Gastrocnemius medialis (tissue), 4 donors: ENCODE data around the gene TFDP1. TPM values are rescaled to one million over a fixed set of nuclear protein-coding genes. Genes with fewer than 3 reads are reported as not detected.
"Not testable (repeated sequence)": the region's sequence is repeated elsewhere in the genome, so short reads cannot be mapped to it uniquely, and the experiment has no call there.

Experiments used
- ATAC-seq, 2 donors: fragments of 150-250 bp; one replicate each; pipeline ENCODE4 v1.9.1; 2016
- DNase-seq, 2 donors: peaks; one replicate each; pipeline ENCODE4 v3.0.0-alpha.2; 2019
- H3K27ac ChIP-seq, 4 donors: fragments of 200-600 bp; sonication (generic); 1 replicate in 1 of 4; 2 replicates in 3 of 4; pipeline ENCODE4 v1.5.1; 2016 to 2018; ENCODE audit warnings: mild to moderate bottlenecking in 2 of 4, moderate library complexity in 1 of 4
- H3K27me3 ChIP-seq, 3 donors: fragments of 200-600 bp; sonication (generic) in 2 of 3; 1 replicate in 1 of 3; 2 replicates in 2 of 3; pipeline versions ENCODE4 v1.5.1 to v1.6.0; 2016 to 2019; ENCODE audit warnings: mild to moderate bottlenecking in 1 of 3, moderate library complexity in 1 of 3
- H3K36me3 ChIP-seq, 2 donors: fragments of 200-600 bp; sonication (generic) in 1 of 2; one replicate each; pipeline ENCODE4 v1.5.1; 2017 to 2018
- H3K4me1 ChIP-seq, 2 donors: fragments of 200-600 bp; sonication (generic) in 1 of 2; one replicate each; pipeline ENCODE4 v1.5.1; 2016 to 2017; ENCODE audit warnings: mild to moderate bottlenecking in 2 of 2
- H3K4me3 ChIP-seq, 4 donors: fragments of 200-600 bp; sonication (generic) in 3 of 4; 1 replicate in 1 of 4; 2 replicates in 3 of 4; pipeline ENCODE4 v1.5.1; 2016 to 2019; ENCODE audit warnings: mild to moderate bottlenecking in 2 of 4
- H3K9me3 ChIP-seq, 3 donors: fragments of 200-600 bp; sonication (generic) in 2 of 3; 1 replicate in 1 of 3; 2 replicates in 2 of 3; pipeline ENCODE4 v1.5.1; 2016 to 2019
- POLR2A ChIP-seq, 2 donors: fragments of 450-650 bp; IDR thresholded peaks; one replicate each; pipeline ENCODE4 v1.6.1; 2017; ENCODE audit warnings: antibody characterized with exemption in 2 of 2, mild to moderate bottlenecking in 2 of 2, moderate library complexity in 2 of 2
- in situ Hi-C, 4 donors: fragments of 200-750 bp; cut with MboI; loops; one replicate each; pipeline versions ENCODE4 v1.15.0 to v1.8.0; 2017; ENCODE audit warnings: low sequenced_read_pairs in 4 of 4
- intact Hi-C: fragments of 100-400 bp; cut with DNase I; formaldehyde crosslinking; loops from one replicate; pipeline ENCODE4 v1.15.1; 2023; ENCODE audit warnings: low total_unique reads
- total RNA-seq, 4 donors: library from RNA; depleted of rRNA; stranded (reverse); fragments of >200 nt; gene quantifications; one replicate each; pipeline versions ENCODE4 v1.1.0 to v1.2.3, GENCODE V29; 2016
- TF ChIP-seq, protein P1 (sequence below), 5 experiments: fragments of 450-650 bp in 3 of 5; fragments of 200-600 bp in 2 of 5; sonication (generic) in 2 of 5; IDR thresholded peaks in 4 of 5; conservative IDR thresholded peaks in 1 of 5; 1 replicate in 4 of 5; 2 replicates in 1 of 5; pipeline ENCODE4 v1.5.1; 2016 to 2019; ENCODE audit warnings: antibody characterized with exemption in 5 of 5, mild to moderate bottlenecking in 3 of 5, moderate library complexity in 3 of 5

Gene TFDP1
- total RNA-seq, 4 donors from 2014 or later: 14.9 to 35.4 (median 29.1) TPM

- no peak for DNase-seq
- H3K36me3 ChIP-seq: no peaks in the 10 kb centered on the region
- H3K27me3 ChIP-seq: peaks cover 0 to 16% (median 0%) of the 10 kb centered on the region in 3 donors
- H3K27ac ChIP-seq: no peak overlapping the region
- TF ChIP-seq, protein P1, sequence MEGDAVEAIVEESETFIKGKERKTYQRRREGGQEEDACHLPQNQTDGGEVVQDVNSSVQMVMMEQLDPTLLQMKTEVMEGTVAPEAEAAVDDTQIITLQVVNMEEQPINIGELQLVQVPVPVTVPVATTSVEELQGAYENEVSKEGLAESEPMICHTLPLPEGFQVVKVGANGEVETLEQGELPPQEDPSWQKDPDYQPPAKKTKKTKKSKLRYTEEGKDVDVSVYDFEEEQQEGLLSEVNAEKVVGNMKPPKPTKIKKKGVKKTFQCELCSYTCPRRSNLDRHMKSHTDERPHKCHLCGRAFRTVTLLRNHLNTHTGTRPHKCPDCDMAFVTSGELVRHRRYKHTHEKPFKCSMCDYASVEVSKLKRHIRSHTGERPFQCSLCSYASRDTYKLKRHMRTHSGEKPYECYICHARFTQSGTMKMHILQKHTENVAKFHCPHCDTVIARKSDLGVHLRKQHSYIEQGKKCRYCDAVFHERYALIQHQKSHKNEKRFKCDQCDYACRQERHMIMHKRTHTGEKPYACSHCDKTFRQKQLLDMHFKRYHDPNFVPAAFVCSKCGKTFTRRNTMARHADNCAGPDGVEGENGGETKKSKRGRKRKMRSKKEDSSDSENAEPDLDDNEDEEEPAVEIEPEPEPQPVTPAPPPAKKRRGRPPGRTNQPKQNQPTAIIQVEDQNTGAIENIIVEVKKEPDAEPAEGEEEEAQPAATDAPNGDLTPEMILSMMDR (IDR thresholded peaks at IDR 0.05 in 4 of 5, conservative IDR thresholded peaks at IDR 0.05 in 1 of 5): no peak
- TF ChIP-seq POLR2A (IDR thresholded peaks at IDR 0.05): no peak
- intact Hi-C loops (no loop called here), in situ Hi-C loops (no loop called here)
- H3K4me3 ChIP-seq: no peak overlapping the region
- no peak for ATAC-seq
- no peaks in the 10 kb centered on the region for H3K4me1 ChIP-seq
- no peaks in the 10 kb centered on the region for H3K9me3 ChIP-seq
Observed at GRCh38 chr13:113562844-113563243, 21.7 kb upstream of the TFDP1 start.

- H3K9me3 ChIP-seq, intact Hi-C loops, H3K27ac ChIP-seq, H3K4me3 ChIP-seq, DNase-seq, H3K36me3 ChIP-seq, ATAC-seq, H3K4me1 ChIP-seq, in situ Hi-C loops: not testable (repeated sequence)
- H3K27me3 ChIP-seq: peaks cover 0 to 16% (median 0%) of the 10 kb centered on the region in 3 donors
Observed at GRCh38 chr13:113563511-113563910, 21.0 kb upstream of the TFDP1 start.

- Histone ChIP-seq H3K36me3 (no peaks in the 10 kb centered on the region), H3K9me3 (no peaks in the 10 kb centered on the region), H3K4me3 (no peak overlapping the region), H3K27ac (no peak overlapping the region), H3K27me3 (peaks cover 0 to 20% (median 0%) of the 10 kb centered on the region in 3 donors), H3K4me1 (no peaks in the 10 kb centered on the region)
- intact Hi-C loops: no loop called here
- in situ Hi-C loops: no loop called here
- DNase-seq (no peak), ATAC-seq (no peak)
- TF ChIP-seq, protein P1 (IDR thresholded peaks at IDR 0.05 in 4 of 5, conservative IDR thresholded peaks at IDR 0.05 in 1 of 5): no peak
- no peak for TF ChIP-seq POLR2A (IDR thresholded peaks at IDR 0.05)
Observed at GRCh38 chr13:113564331-113565023, 20.1 kb upstream of the TFDP1 start.

GRCh38 chr13:113565526-113566226 is 18.9 kb upstream of the TFDP1 start:
- H3K4me1 ChIP-seq: no peaks in the 10 kb centered on the region
- no peaks in the 10 kb centered on the region for H3K9me3 ChIP-seq
- no peak for DNase-seq
- no peaks in the 10 kb centered on the region for H3K36me3 ChIP-seq
- ATAC-seq: no peak
- in situ Hi-C loops (no loop called here), intact Hi-C loops (no loop called here)
- no peak overlapping the region for H3K4me3 ChIP-seq
- no peak for TF ChIP-seq POLR2A (IDR thresholded peaks at IDR 0.05)
- TF ChIP-seq, protein P1 (IDR thresholded peaks at IDR 0.05 in 4 of 5, conservative IDR thresholded peaks at IDR 0.05 in 1 of 5): no peak
- peaks cover 0 to 20% (median 0%) of the 10 kb centered on the region in 3 donors for H3K27me3 ChIP-seq
- no peak overlapping the region for H3K27ac ChIP-seq

GRCh38 chr13:113566227-113566561 is 18.4 kb upstream of the TFDP1 start:
- Histone ChIP-seq H3K9me3 (no peaks in the 10 kb centered on the region), H3K4me1 (no peaks in the 10 kb centered on the region), H3K27me3 (peaks cover 0 to 20% (median 0%) of the 10 kb centered on the region in 3 donors), H3K27ac (no peak overlapping the region), H3K4me3 (no peak overlapping the region), H3K36me3 (no peaks in the 10 kb centered on the region)
- TF ChIP-seq POLR2A (IDR thresholded peaks at IDR 0.05): no peak
- ATAC-seq: no peak
- intact Hi-C loops: no loop called here
- in situ Hi-C loops: no loop called here
- no peak for DNase-seq
